K562 (cell line): ENCODE data around the gene RAPSN. TPM values are rescaled to one million over a fixed set of nuclear protein-coding genes. Genes with fewer than 3 reads are reported as not detected.

Experiments used
- C11orf30 ChIP-seq: fragments of 450-650 bp; IDR thresholded peaks from 2 replicates; pipeline ENCODE4 v1.6.1; 2016; ENCODE audit warnings: low read depth, mild to moderate bottlenecking
- EGR1 ChIP-seq: fragments of 450-650 bp; conservative IDR thresholded peaks from 2 replicates; pipeline ENCODE4 v1.6.1; 2017; ENCODE audit warnings: mild to moderate bottlenecking
- ERF ChIP-seq: fragments of 450-650 bp; formaldehyde crosslinking; IDR thresholded peaks from 2 replicates; pipeline ENCODE4 v1.4.0; 2020; ENCODE audit warnings: mild to moderate bottlenecking, mixed read lengths
- FOXA3 ChIP-seq, 2 experiments: fragments of 450-650 bp in 1 of 2; sonication (generic) in 1 of 2; formaldehyde crosslinking; IDR thresholded peaks in 1 of 2; conservative IDR thresholded peaks in 1 of 2; 2 replicates each; pipeline versions ENCODE4 v1.4.0 to v1.8.0; 2020 to 2022; ENCODE audit warnings: mild to moderate bottlenecking in 2 of 2, missing genetic modification reagents in 1 of 2
- MBD2 ChIP-seq: sonication (generic); IDR thresholded peaks from 2 replicates; pipeline ENCODE4 v1.6.1; 2016; ENCODE audit warnings: low read depth, borderline replicate concordance
- POLR2AphosphoS5 ChIP-seq: IDR thresholded peaks from 2 replicates; pipeline ENCODE4 v1.6.1; 2011; ENCODE audit warnings: mild to moderate bottlenecking, low read depth, low read length, moderate library complexity; ENCODE audit not compliant: control insufficient read depth, insufficient read depth
- TAF1 ChIP-seq: IDR thresholded peaks from 2 replicates; pipeline ENCODE4 v1.6.1; 2011; ENCODE audit warnings: mild to moderate bottlenecking, low read length, moderate library complexity; ENCODE audit not compliant: insufficient read depth, control insufficient read depth, severe bottlenecking; ENCODE audit errors: extremely low read depth
- ZNF274 ChIP-seq: IDR thresholded peaks from 2 replicates; pipeline ENCODE4 v1.6.1; 2011; ENCODE audit warnings: low read depth, mild to moderate bottlenecking, low read length, moderate library complexity, borderline replicate concordance
- ZNF431 ChIP-seq: sonication (generic); formaldehyde crosslinking; IDR thresholded peaks from 2 replicates; pipeline ENCODE4 v1.8.0; 2022; ENCODE audit warnings: mild to moderate bottlenecking, missing genetic modification reagents
- polyA plus RNA-seq, 8 experiments: library from polyadenylated mRNA; depleted of rRNA in 4 of 8; stranded (reverse) in 5 of 8; unstranded in 3 of 8; fragments of >200 nt; fragmentation: Nextera tagmentation in 2 of 8; fragmentation: Illumina TruSeq in 1 of 8; extraction: Ambion mirVana in 2 of 8; extraction: Trizol in 1 of 8; gene quantifications; 2 replicates each; pipeline versions ENCODE4 v1.2.1 to v1.2.3, GENCODE V29; 2011 to 2014; ENCODE audit warnings: inconsistent platforms in 1 of 8, missing spikeins in 1 of 8
- total RNA-seq, 7 experiments: library from RNA; depleted of rRNA in 6 of 7; stranded (reverse); fragments of >200 nt in 6 of 7; fragmentation: Illumina TruSeq in 2 of 7; extraction: Trizol in 2 of 7; gene quantifications; 2 replicates each; pipeline versions ENCODE4 v1.2.1 to v1.2.3, GENCODE V29; 2011 to 2021; ENCODE audit warnings: low replicate concordance in 1 of 7
- TF ChIP-seq, protein P1 (sequence below), 2 experiments: fragments of 450-650 bp in 1 of 2; sonication (generic) in 1 of 2; formaldehyde crosslinking in 1 of 2; IDR thresholded peaks; 2 replicates each; pipeline versions ENCODE4 v1.7.1 to v1.9.0; 2016 to 2022; ENCODE audit warnings: inconsistent platforms in 1 of 2, mild to moderate bottlenecking in 1 of 2, missing genetic modification reagents in 1 of 2
- TF ChIP-seq, protein P2 (sequence below): fragments of 250-450 bp; sonication (Bioruptor Pico); IDR thresholded peaks from 2 replicates; pipeline ENCODE4 v1.8.0; 2021; ENCODE audit warnings: mild to moderate bottlenecking, moderate library complexity
- TF ChIP-seq, protein P3 (sequence below): fragments of 450-650 bp; IDR thresholded peaks from 2 replicates; pipeline ENCODE4 v1.6.1; 2018; ENCODE audit warnings: mild to moderate bottlenecking, low read depth; ENCODE audit not compliant: partially characterized antibody

Gene RAPSN
- total and polyA plus RNA-seq, 9 of the 15 experiments (the other 6 are each of a cell fraction or from before 2014, with no cell fraction given) = 0.06 to 0.11 TPM; not detected in 7

DNA sequence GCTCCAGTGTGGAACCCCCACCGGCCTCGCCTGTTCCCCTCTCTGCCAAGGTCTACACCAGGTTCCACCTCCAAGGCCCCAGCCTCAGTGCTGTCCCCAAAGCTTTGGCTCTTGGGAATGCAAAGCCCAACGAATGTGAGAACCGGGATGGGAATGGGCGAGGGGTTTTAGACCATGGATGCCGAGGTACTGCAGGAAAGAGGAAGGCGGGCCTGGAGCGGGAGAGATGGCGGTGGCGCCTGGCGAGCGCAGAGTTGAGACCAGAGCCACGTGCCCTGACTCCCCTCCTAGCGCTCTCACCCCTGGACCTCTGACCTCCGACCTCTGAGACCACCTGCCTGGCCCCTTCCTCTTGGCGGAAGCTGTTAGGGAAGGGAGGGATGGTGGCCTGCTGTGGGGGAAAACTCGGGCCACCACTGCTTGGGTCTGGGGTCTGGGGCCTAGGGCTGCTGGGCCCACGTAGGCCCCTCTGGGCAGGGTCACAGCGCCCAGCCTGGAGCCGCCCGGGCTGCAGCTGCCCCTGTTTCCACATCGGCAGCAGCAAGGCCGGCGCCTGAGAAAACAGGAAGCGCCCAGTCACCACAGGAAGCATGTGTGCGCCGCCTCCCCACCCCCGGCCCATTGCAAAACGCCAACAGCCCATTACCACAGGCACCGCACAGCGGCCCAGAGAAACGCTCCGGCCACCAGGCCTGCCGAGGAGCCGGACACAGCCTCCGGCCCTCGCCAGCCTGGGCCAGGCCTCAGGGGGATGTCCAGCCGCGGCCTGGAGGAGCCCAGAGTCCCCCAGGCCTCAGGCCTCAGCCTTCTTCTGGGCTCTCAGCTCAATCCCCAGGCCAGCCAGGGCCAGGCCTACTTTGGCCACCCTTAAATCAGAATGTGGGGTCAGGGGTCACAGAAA, 54.4 kb downstream of the RAPSN start (continued):
- no peak for TF ChIP-seq POLR2AphosphoS5
- TF ChIP-seq ZNF431 (CRISPR knock-in tag) = no peak
- 0 out of 2 replicates have a peak, but pooled peaks have one; percentile 7 for TF ChIP-seq C11orf30
- no peak for TF ChIP-seq FOXA3 (CRISPR knock-in tag; conservative IDR thresholded peaks at IDR 0.05 in 1 of 2, IDR thresholded peaks at IDR 0.05 in 1 of 2)
- peak; percentile 69 for TF ChIP-seq EGR1
- peak; percentile 51; the same call in 1 of the 2 replicates for TF ChIP-seq MBD2
- TF ChIP-seq ERF (CRISPR knock-in tag) = peak; percentile 30
- peak; percentile 56 for TF ChIP-seq TAF1
- no peak; the same call in 1 of the 2 replicates for TF ChIP-seq ZNF274
- TF ChIP-seq, protein P1, sequence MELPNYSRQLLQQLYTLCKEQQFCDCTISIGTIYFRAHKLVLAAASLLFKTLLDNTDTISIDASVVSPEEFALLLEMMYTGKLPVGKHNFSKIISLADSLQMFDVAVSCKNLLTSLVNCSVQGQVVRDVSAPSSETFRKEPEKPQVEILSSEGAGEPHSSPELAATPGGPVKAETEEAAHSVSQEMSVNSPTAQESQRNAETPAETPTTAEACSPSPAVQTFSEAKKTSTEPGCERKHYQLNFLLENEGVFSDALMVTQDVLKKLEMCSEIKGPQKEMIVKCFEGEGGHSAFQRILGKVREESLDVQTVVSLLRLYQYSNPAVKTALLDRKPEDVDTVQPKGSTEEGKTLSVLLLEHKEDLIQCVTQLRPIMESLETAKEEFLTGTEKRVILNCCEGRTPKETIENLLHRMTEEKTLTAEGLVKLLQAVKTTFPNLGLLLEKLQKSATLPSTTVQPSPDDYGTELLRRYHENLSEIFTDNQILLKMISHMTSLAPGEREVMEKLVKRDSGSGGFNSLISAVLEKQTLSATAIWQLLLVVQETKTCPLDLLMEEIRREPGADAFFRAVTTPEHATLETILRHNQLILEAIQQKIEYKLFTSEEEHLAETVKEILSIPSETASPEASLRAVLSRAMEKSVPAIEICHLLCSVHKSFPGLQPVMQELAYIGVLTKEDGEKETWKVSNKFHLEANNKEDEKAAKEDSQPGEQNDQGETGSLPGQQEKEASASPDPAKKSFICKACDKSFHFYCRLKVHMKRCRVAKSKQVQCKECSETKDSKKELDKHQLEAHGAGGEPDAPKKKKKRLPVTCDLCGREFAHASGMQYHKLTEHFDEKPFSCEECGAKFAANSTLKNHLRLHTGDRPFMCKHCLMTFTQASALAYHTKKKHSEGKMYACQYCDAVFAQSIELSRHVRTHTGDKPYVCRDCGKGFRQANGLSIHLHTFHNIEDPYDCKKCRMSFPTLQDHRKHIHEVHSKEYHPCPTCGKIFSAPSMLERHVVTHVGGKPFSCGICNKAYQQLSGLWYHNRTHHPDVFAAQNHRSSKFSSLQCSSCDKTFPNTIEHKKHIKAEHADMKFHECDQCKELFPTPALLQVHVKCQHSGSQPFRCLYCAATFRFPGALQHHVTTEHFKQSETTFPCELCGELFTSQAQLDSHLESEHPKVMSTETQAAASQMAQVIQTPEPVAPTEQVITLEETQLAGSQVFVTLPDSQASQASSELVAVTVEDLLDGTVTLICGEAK (IDR thresholded peaks at IDR 0.05) = peak; percentile 79
- TF ChIP-seq, protein P1 (CRISPR knock-in tag; IDR thresholded peaks at IDR 0.05) = no peak
- TF ChIP-seq, protein P2, sequence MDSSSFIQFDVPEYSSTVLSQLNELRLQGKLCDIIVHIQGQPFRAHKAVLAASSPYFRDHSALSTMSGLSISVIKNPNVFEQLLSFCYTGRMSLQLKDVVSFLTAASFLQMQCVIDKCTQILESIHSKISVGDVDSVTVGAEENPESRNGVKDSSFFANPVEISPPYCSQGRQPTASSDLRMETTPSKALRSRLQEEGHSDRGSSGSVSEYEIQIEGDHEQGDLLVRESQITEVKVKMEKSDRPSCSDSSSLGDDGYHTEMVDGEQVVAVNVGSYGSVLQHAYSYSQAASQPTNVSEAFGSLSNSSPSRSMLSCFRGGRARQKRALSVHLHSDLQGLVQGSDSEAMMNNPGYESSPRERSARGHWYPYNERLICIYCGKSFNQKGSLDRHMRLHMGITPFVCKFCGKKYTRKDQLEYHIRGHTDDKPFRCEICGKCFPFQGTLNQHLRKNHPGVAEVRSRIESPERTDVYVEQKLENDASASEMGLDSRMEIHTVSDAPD = 0 out of 2 replicates have a peak, but pooled peaks have one; percentile 67
- TF ChIP-seq, protein P3, sequence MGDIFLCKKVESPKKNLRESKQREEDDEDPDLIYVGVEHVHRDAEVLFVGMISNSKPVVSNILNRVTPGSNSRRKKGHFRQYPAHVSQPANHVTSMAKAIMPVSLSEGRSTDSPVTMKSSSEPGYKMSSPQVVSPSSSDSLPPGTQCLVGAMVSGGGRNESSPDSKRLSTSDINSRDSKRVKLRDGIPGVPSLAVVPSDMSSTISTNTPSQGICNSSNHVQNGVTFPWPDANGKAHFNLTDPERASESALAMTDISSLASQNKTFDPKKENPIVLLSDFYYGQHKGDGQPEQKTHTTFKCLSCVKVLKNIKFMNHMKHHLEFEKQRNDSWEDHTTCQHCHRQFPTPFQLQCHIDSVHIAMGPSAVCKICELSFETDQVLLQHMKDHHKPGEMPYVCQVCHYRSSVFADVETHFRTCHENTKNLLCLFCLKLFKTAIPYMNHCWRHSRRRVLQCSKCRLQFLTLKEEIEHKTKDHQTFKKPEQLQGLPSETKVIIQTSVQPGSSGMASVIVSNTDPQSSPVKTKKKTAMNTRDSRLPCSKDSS = no peak
